ENCODE results near the gene ACTR2.
"Not testable (repeated sequence)": the region's sequence is repeated elsewhere in the genome, so short reads cannot be mapped to it uniquely, and the experiment has no call there.

ACTR2 gene

DNA sequence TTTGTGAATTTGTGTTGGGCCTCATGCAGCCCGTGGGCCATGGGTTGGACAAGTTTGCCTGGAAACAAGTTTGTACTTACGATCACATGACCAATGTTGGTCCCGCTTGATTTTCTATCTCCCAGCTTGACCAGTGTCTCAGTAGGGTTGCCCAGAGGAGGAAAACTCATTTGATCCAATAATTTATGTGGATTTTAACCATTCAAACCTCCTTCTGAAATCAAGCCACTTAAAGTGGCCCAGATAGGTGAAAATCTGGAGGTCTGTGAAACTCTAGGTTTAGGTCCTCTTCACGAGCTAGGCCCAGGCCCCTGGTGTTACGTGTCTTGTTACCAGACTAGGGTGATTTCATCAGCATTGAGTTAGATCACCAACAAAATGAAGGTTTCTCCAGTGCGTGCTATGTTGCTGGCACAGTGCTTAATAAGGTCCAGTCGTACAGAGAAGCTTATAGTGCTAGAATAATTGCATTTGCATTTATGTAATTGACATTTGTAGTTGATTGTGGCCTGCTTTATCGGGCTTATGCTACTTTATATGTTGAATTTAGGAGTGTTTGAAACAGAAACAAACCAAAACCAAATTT lies 4.4 kb downstream of the ACTR2 start:
- no peak for DNase-seq

GRCh38 chr2:65232636-65233035 lies 5.0 kb downstream of the ACTR2 start:
- no peak for DNase-seq

- DNase-seq = no peak
Observed at GRCh38 chr2:65240657-65241056, 13.0 kb downstream of the ACTR2 start.

DNA sequence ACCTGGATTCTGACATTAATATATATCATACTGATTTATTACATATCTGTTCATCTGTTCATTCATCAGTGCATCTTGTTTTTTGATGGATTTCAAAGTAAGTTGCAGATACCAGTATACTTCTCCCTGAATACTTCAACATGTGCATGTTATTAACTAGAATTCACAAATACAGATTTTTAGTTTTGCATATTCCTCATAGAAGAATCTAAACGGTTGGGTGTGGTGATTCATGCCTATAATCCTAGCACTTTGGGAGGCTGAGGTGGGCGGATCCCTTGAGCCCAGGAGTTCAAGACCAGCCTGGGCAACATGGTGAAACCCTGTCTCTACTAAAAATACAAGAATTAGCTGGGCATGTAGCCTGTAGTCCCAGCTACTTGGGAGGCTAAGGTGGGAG lies 16.8 kb downstream of the ACTR2 start:
- DNase-seq = not testable (repeated sequence)

- DNase-seq = no peak
Observed at GRCh38 chr2:65252640-65253039, 25.0 kb downstream of the ACTR2 start.

GRCh38 chr2:65255356-65255755 lies 27.7 kb downstream of the ACTR2 start:
- no peak for DNase-seq

GRCh38 chr2:65256054-65256453 lies 28.4 kb downstream of the ACTR2 start:
- no peak for DNase-seq

GRCh38 chr2:65257866-65258265 lies 30.2 kb downstream of the ACTR2 start:
- not testable (repeated sequence) for DNase-seq

DNA sequence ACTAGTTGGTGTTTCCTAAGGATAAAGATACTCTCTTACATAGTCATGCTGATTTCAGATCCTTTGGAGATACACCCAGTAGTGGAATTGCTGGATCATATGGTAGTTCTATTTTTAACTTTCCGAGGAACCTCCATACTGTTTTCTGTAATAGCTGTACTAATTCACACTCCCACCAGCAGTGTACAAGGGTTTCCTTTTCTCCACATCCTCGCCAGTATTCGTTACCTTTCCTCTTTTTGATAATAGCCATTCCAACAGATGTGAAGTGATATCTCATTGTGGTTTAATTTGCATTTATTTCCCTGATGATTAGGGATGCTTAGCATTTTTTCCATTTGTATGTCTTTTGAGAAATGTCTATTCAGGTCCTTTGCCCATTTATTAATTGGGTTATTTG lies 34.0 kb downstream of the ACTR2 start:
- DNase-seq = no peak

GRCh38 chr2:65263262-65263661 lies 35.6 kb downstream of the ACTR2 start:
- no peak for DNase-seq

DNA sequence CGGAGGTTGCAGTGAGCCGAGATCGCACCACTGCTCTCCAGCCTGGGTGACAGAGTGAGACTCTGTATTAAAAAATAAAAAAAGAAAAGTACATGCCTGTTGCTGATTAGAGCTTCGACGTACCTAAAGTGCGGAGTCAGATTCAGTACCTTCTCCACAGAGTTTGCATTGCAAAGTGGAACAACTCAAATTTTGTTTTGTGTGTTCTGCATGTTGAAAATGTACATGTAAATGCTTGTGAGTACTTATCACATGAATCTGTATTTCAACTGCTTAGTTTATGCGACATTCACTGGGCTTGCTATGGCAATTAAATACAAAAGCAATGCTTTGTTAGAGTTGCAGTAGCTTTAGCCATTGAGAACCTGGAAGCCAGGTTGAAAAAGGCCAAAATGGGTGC lies 36.4 kb downstream of the ACTR2 start:
- no peak for DNase-seq

DNA sequence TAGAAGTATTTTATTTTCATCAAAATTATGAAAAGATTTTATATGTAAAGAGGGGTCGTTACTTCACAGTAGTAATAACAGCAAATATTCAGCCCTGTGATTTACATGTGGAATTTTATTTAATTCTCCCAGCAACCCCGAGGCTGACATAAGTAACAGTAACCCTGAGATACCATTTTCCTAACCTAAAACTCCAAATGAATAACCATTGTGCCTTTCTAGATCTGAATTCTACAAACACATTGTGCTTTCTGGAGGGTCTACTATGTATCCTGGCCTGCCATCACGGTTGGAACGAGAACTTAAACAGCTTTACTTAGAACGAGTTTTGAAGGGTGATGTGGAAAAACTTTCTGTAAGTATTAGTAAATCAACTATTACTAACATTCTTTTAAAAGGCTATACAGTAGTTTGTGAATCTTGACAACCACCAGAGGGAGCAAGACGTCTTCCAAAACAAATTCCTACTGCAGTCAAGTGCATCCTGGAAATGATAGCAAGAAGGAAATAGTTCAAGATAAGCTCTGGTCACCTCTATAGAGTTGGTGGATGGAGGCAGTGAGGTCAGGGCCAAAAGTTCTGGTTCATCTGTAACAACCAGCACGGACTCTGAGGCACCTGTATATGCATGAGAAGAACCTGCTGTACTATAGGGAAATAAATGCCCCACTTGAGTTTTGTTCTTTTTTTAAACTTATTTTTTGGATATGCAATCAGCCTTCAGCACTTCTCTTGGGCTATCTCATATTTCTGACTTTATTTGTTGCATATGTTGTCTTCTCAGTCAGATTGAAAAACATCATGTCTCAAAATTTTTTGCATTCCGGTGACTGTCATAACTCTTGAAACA lies 37.4 kb downstream of the ACTR2 start:
- DNase-seq = no peak

- no peak for DNase-seq
Observed at GRCh38 chr2:65265671-65266045, 38.0 kb downstream of the ACTR2 start.

DNA sequence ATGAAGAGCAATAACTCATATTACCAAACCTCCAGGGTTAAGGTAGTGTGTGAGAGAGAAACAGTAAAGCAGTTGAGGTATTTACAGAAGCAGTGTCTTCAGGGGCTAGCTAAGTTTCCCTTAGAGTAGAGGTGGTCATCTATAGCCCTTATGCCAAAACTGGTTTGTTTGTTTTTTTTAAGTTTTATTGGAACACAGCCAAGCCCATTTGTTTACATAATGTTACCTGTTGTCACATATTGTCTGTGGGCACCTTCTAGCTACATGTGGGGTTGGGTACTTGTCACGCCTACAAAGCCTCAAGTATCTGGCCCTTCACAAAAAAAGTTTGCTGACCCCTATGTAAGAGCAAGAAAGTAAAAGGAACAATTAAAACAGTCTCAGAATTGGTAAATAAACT lies 39.4 kb downstream of the ACTR2 start:
- DNase-seq = no peak

- DNase-seq = no peak
Observed at GRCh38 chr2:65268957-65269356, 41.3 kb downstream of the ACTR2 start.

- no peak for DNase-seq
Observed at GRCh38 chr2:65273344-65273743, 45.7 kb downstream of the ACTR2 start.

- no peak for DNase-seq
Observed at GRCh38 chr2:65275141-65275915, 47.7 kb downstream of the ACTR2 start.

DNA sequence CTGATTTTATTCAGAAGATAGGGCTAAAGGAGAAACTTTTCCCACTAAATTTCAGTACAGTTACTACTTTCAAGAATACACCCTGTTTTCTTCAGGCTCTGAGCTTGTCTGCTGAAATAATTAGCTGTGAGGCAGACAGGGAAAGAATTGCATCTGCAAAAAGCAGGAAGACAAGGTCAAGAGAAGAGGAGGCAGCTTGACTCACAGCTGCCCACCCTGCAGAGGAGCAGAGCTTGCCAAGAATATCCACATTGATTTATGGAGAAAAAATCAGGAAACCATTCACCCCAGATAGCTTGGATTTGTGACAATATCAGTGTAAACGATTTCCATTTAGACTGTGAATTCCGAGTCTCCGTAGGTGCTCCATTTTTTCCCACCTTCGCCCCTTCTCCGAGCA lies 49.0 kb downstream of the ACTR2 start:
- no peak for DNase-seq

GRCh38 chr2:65277118-65277517 lies 49.5 kb downstream of the ACTR2 start:
- DNase-seq = no peak

DNA sequence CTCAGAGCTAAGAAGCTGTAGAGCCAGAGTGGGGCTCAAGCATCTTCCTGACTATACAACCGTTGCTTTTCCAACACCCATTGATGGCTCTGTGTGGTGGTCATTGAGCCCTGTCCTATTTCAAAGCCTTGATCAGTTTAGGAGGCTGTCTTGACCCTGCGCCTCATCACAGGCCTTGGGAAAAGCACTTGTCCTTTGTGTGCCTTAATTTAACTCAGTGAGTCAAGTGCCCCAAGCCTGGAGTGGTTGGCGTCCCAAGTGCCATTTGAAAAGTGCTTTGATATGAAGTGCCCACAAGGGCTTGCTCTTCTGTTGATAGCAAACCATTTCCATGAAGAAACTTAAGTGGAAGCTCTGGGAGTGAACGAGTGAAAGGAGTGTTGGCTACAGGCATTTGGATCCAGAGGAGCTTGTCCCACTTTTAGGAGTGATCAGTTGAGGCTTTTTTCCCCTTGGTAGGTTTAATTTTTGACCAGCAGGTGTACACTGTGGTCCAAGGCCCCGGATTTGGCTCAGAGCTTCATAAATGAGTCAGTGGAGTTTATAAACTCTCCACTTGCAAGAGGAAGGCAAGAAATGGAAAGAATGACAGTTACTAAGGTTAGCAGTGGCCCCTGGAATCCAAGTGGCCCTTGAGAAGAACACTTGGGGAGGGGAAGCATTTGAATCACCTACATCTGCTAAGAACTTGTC lies 50.3 kb downstream of the ACTR2 start:
- no peak for DNase-seq

- no peak for DNase-seq
Observed at GRCh38 chr2:65278531-65278981, 50.9 kb downstream of the ACTR2 start.

- no peak for DNase-seq
Observed at GRCh38 chr2:65279756-65280155, 52.1 kb downstream of the ACTR2 start.
